ENCODE results near the gene PLXNA4.
"Not testable (repeated sequence)": the region's sequence is repeated elsewhere in the genome, so short reads cannot be mapped to it uniquely, and the experiment has no call there.

The PLXNA4 gene

DNA sequence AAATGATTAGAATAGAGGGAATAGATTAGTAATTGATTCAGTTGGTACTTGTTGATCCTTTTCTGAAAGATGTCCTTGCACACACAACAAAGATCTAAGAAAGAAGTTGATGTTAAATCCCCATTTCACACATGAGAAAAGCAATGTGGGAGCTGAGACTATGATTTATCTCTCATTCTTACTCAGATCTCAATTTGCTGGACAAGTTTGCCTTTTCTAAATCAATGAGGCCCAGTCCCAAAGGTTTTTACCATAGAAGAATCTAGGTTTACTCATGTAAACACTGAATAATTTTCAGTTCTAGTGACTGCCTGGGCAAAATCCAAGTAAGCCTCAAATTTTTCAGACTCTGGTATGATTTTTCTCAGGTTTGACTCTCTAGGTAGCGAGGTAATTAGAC, 25.5 kb upstream of the PLXNA4 start:
- Histone ChIP-seq H3F3A (ENCODE audit: insufficient read depth, low read length) (no peaks in the 10 kb centered on the region), H3K4me3 (ENCODE audit: low read depth, low read length, poor library complexity, severe bottlenecking) (no peak overlapping the region), H3K9ac (ENCODE audit: low read length) (no peak overlapping the region), H3K9me2 (ENCODE audit: low read depth, low read length) (no peaks in the 10 kb centered on the region), H3K4me2 (ENCODE audit: low read length) (no peak overlapping the region), H2AFZ (ENCODE audit: low read length) (no peak overlapping the region), H3K27ac (ENCODE audit: low read depth, low read length, poor library complexity, severe bottlenecking) (no peak overlapping the region), H3K79me2 (ENCODE audit: insufficient read depth, low read length) (no peaks in the 10 kb centered on the region), H4K20me1 (ENCODE audit: insufficient read depth, low read length) (no peaks in the 10 kb centered on the region), H3K36me3 (ENCODE audit: insufficient read depth, low read length) (no peaks in the 10 kb centered on the region), H3K9me3 (ENCODE audit: low read length) (no peaks in the 10 kb centered on the region), H3K4me1 (ENCODE audit: insufficient read depth, low read length, severe bottlenecking) (no peaks in the 10 kb centered on the region), H3K27me3 (ENCODE audit: insufficient read depth, low read length) (no peaks in the 10 kb centered on the region)
- TF ChIP-seq, protein P1, sequence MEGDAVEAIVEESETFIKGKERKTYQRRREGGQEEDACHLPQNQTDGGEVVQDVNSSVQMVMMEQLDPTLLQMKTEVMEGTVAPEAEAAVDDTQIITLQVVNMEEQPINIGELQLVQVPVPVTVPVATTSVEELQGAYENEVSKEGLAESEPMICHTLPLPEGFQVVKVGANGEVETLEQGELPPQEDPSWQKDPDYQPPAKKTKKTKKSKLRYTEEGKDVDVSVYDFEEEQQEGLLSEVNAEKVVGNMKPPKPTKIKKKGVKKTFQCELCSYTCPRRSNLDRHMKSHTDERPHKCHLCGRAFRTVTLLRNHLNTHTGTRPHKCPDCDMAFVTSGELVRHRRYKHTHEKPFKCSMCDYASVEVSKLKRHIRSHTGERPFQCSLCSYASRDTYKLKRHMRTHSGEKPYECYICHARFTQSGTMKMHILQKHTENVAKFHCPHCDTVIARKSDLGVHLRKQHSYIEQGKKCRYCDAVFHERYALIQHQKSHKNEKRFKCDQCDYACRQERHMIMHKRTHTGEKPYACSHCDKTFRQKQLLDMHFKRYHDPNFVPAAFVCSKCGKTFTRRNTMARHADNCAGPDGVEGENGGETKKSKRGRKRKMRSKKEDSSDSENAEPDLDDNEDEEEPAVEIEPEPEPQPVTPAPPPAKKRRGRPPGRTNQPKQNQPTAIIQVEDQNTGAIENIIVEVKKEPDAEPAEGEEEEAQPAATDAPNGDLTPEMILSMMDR (IDR thresholded peaks at IDR 0.05; ENCODE audit: low read length) = no peak
- TF ChIP-seq EZH2 (IDR thresholded peaks at IDR 0.05; ENCODE audit: borderline replicate concordance, low read length) = no peak

DNA sequence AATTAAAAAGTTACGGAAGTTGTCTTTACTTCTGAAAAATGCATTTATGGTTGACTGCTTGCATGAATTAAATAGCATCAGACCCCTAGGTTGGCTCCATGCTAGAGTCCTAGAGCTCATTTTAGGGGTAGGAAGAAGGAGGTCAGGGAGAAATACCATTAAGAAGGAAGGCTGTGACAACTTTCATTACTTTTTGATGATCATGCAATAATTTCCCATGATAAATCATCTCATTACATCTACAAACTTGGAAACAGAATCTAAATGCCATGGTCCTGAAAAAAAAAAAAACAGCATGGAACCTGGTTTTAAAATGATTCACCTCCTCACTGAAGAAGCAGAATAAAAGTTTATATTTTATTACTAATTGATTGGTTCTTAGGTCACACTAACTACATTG, 20.3 kb upstream of the PLXNA4 start:
- Histone ChIP-seq H3K9ac (ENCODE audit: low read length) (no peak overlapping the region), H3K9me2 (ENCODE audit: low read depth, low read length) (no peaks in the 10 kb centered on the region), H3F3A (ENCODE audit: insufficient read depth, low read length) (no peaks in the 10 kb centered on the region), H3K9me3 (ENCODE audit: low read length) (no peaks in the 10 kb centered on the region), H3K36me3 (ENCODE audit: insufficient read depth, low read length) (no peaks in the 10 kb centered on the region), H3K4me3 (ENCODE audit: low read depth, low read length, poor library complexity, severe bottlenecking) (no peak overlapping the region), H3K27me3 (ENCODE audit: insufficient read depth, low read length) (peaks cover 5% of the 10 kb centered on the region; the same call in 1 of the 2 replicates), H3K79me2 (ENCODE audit: insufficient read depth, low read length) (no peaks in the 10 kb centered on the region), H2AFZ (ENCODE audit: low read length) (no peak overlapping the region), H4K20me1 (ENCODE audit: insufficient read depth, low read length) (no peaks in the 10 kb centered on the region), H3K4me1 (ENCODE audit: insufficient read depth, low read length, severe bottlenecking) (no peaks in the 10 kb centered on the region), H3K27ac (ENCODE audit: low read depth, low read length, poor library complexity, severe bottlenecking) (no peak overlapping the region), H3K4me2 (ENCODE audit: low read length) (no peak overlapping the region)
- TF ChIP-seq EZH2 (IDR thresholded peaks at IDR 0.05; ENCODE audit: borderline replicate concordance, low read length) = no peak
- TF ChIP-seq, protein P1 (IDR thresholded peaks at IDR 0.05; ENCODE audit: low read length) = no peak

DNA sequence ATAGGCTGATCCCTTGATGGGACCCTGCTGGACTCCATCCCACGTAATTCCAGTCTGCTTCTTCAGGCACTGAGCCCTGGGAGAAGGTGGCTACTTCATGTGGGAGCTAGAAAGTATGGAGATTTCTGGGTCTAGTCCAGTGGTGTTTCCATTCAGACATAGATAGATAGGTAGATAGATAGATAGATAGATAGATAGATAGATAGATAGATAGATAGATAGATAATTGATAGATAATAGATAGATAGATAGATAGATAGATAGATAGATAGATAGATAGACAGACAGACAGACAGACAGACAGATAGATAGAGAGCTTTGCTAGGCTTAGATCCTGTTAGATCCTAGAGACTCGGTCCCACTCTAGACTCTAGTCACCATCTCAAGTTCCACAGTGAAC, 18.5 kb upstream of the PLXNA4 start:
- not testable (repeated sequence) for H3F3A ChIP-seq (ENCODE audit: insufficient read depth, low read length); H3K9me3 ChIP-seq (ENCODE audit: low read length); H3K27me3 ChIP-seq (ENCODE audit: insufficient read depth, low read length); H3K4me1 ChIP-seq (ENCODE audit: insufficient read depth, low read length, severe bottlenecking); H3K4me3 ChIP-seq (ENCODE audit: low read depth, low read length, poor library complexity, severe bottlenecking); H2AFZ ChIP-seq (ENCODE audit: low read length); H3K4me2 ChIP-seq (ENCODE audit: low read length); H3K79me2 ChIP-seq (ENCODE audit: insufficient read depth, low read length); H3K9me2 ChIP-seq (ENCODE audit: low read depth, low read length); H3K9ac ChIP-seq (ENCODE audit: low read length); H3K27ac ChIP-seq (ENCODE audit: low read depth, low read length, poor library complexity, severe bottlenecking); H4K20me1 ChIP-seq (ENCODE audit: insufficient read depth, low read length); H3K36me3 ChIP-seq (ENCODE audit: insufficient read depth, low read length)

DNA sequence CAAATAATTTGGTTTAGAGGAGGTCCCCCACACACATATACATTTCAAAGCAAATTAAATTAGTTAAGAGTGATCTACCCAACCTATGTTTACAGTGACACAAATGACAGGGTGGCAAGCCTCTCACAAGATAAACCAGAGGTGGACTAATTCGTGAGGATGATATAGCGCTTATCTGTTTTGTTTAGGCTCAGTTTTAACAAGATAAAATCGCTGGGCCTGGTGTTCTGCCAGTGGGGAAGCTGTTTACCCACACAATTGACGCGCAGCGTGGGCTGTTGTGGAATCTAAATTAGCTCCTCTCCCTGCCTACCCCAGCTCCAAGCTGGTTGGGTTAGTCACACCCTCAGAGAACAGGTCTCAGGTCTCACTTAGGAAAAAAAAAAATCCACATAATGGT, 16.7 kb upstream of the PLXNA4 start:
- peaks cover 5% of the 10 kb centered on the region; the same call in 1 of the 2 replicates for H3K27me3 ChIP-seq (ENCODE audit: insufficient read depth, low read length)
- H3K4me3 ChIP-seq (ENCODE audit: low read depth, low read length, poor library complexity, severe bottlenecking) = no peak overlapping the region
- H2AFZ ChIP-seq (ENCODE audit: low read length) = no peak overlapping the region
- H3K27ac ChIP-seq (ENCODE audit: low read depth, low read length, poor library complexity, severe bottlenecking) = no peak overlapping the region
- H3K36me3 ChIP-seq (ENCODE audit: insufficient read depth, low read length) = no peaks in the 10 kb centered on the region
- H3F3A ChIP-seq (ENCODE audit: insufficient read depth, low read length) = no peaks in the 10 kb centered on the region
- H3K9me2 ChIP-seq (ENCODE audit: low read depth, low read length) = no peaks in the 10 kb centered on the region
- no peak overlapping the region for H3K4me2 ChIP-seq (ENCODE audit: low read length)
- H3K9ac ChIP-seq (ENCODE audit: low read length) = no peak overlapping the region
- no peaks in the 10 kb centered on the region for H3K9me3 ChIP-seq (ENCODE audit: low read length)
- H3K4me1 ChIP-seq (ENCODE audit: insufficient read depth, low read length, severe bottlenecking) = no peaks in the 10 kb centered on the region
- no peaks in the 10 kb centered on the region for H3K79me2 ChIP-seq (ENCODE audit: insufficient read depth, low read length)
- TF ChIP-seq, protein P1 (IDR thresholded peaks at IDR 0.05; ENCODE audit: low read length) = no peak
- no peak for TF ChIP-seq EZH2 (IDR thresholded peaks at IDR 0.05; ENCODE audit: borderline replicate concordance, low read length)
- no peaks in the 10 kb centered on the region for H4K20me1 ChIP-seq (ENCODE audit: insufficient read depth, low read length)
